Cerebellar cortex (tissue), 1 donor: Measurements from ENCODE around the gene PRR23E.

ENCODE experiments used
- DNase-seq: peaks from one replicate; pipeline ENCODE4 v3.0.0-alpha.2; 2015; ENCODE audit warnings: low spot score

The PRR23E gene

GRCh38 chr3:127192576-127193232 is at the start of gene PRR23E:
PRR23E (plus strand) TSS chr3:127193131; CDS start chr3:127196686, 3,555 bp downstream.
- DNase-seq = no peak

- DNase-seq = no peak
Observed at GRCh38 chr3:127143172-127143571, 49.8 kb upstream of the PRR23E start.

GRCh38 chr3:127144631-127145030 is 48.3 kb upstream of the PRR23E start:
- DNase-seq = no peak

- DNase-seq = no peak
Observed at GRCh38 chr3:127145266-127145665, 47.7 kb upstream of the PRR23E start.

- DNase-seq = no peak
Observed at GRCh38 chr3:127147291-127147885, 45.5 kb upstream of the PRR23E start.

GRCh38 chr3:127149621-127150310 is 43.2 kb upstream of the PRR23E start:
- no peak for DNase-seq

- DNase-seq = no peak
Observed at GRCh38 chr3:127150513-127151250, 42.2 kb upstream of the PRR23E start.

GRCh38 chr3:127151251-127151564 is 41.7 kb upstream of the PRR23E start:
- DNase-seq = no peak

GRCh38 chr3:127151992-127152650 is 40.8 kb upstream of the PRR23E start:
- no peak for DNase-seq

- no peak for DNase-seq
Observed at GRCh38 chr3:127152684-127153505, 40.0 kb upstream of the PRR23E start.

- no peak for DNase-seq
Observed at GRCh38 chr3:127153506-127153815, 39.5 kb upstream of the PRR23E start.

- no peak for DNase-seq
Observed at GRCh38 chr3:127156338-127157050, 36.4 kb upstream of the PRR23E start.

- DNase-seq = no peak
Observed at GRCh38 chr3:127157171-127157828, 35.6 kb upstream of the PRR23E start.

- DNase-seq = no peak
Observed at GRCh38 chr3:127158614-127159229, 34.2 kb upstream of the PRR23E start.

- no peak for DNase-seq
Observed at GRCh38 chr3:127159543-127159942, 33.4 kb upstream of the PRR23E start.

- DNase-seq = no peak
Observed at GRCh38 chr3:127161236-127161635, 31.7 kb upstream of the PRR23E start.

- no peak for DNase-seq
Observed at GRCh38 chr3:127161973-127162579, 30.9 kb upstream of the PRR23E start.

- no peak for DNase-seq
Observed at GRCh38 chr3:127162947-127163645, 29.8 kb upstream of the PRR23E start.

GRCh38 chr3:127164615-127165014 is 28.3 kb upstream of the PRR23E start:
- DNase-seq = no peak
